Activated CD8-positive, alpha-beta memory T cell treated with anti-CD3 and anti-CD28 coated beads, Interleukin-2, amount 10 ng/mL, durations not matched to agents 7 days and 5 days (primary cell): Measurements from ENCODE around the gene SNTG2. TPM values are rescaled to one million over a fixed set of nuclear protein-coding genes. Genes with fewer than 3 reads are reported as not detected.
"Not testable (repeated sequence)": the region's sequence is repeated elsewhere in the genome, so short reads cannot be mapped to it uniquely, and the experiment has no call there.

Experiments
- ATAC-seq: fragments of 150-1000 bp; cut with Tn5 transposase; one replicate; pipeline ENCODE4 v1.10.0; 2021; ENCODE audit warnings: moderate library complexity
- CTCF ChIA-PET: fragments of 350-600 bp; sonication (Branson Sonifier 250); formaldehyde crosslinking; loops from one replicate; lab custom pipeline; 2021; ENCODE audit warnings: antibody characterized with exemption; lab: Charles Lee
- DNase-seq: peaks from one replicate; pipeline ENCODE4 v3.0.0-alpha.2; 2020
- H3K27ac Mint-ChIP-seq: one replicate; pipeline ENCODE4 v1.8.0; 2021; ENCODE audit warnings: mild to moderate bottlenecking, mixed read lengths
- H3K27me3 Mint-ChIP-seq: one replicate; pipeline ENCODE4 v1.8.0; 2021; ENCODE audit warnings: mixed read lengths
- H3K36me3 Mint-ChIP-seq: one replicate; pipeline ENCODE4 v1.8.0; 2021; ENCODE audit warnings: mild to moderate bottlenecking, mixed read lengths
- H3K4me1 Mint-ChIP-seq: one replicate; pipeline ENCODE4 v1.8.0; 2021; ENCODE audit warnings: mixed read lengths
- H3K4me3 Mint-ChIP-seq: one replicate; pipeline ENCODE4 v1.8.0; 2021; ENCODE audit warnings: mild to moderate bottlenecking, moderate library complexity, mixed read lengths
- H3K9me3 Mint-ChIP-seq: one replicate; pipeline ENCODE4 v1.8.0; 2022; ENCODE audit warnings: low read depth, mixed read lengths
- total RNA-seq, 2 experiments: library from RNA; stranded (reverse); gene quantifications; one replicate each; pipeline ENCODE4 v1.2.3, GENCODE V29; 2021

The SNTG2 gene
- total RNA-seq, 2 experiments from 2014 or later = 0.37 to 1.6 TPM

DNA sequence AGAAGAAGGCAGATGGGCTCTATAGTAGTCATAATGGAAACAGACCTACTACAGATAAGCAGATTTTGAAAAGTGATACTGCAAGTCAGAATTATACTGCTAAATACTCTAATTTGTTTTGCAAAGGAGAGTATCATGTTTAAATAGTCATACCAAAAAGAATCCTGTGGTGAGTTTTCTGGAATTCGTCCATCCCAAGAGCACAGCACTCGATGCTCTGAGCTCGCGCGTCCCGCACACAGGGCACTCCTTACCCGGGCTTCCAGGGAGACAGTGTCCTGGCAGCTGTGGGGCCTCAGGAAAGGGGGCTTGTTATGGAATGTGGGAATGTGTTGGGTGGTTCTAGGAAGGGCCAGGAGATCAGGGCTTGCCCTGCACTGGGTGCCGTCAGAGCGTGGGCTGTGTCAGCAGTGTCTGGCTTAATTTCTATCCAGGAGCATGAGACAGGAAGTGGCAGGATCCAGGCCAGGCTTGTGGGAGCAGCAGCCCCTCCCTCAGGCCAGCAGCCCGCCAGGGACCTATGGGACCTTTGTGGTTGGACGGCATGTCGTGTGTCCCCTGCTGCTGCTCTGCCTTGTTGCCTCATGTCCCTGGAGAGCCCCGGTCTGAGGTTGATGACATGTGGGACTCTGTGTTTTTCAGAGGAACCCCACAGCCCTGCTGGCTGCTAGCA, 269.4 kb downstream of the SNTG2 start:
- ATAC-seq = no peak
- Mint-ChIP-seq H3K9me3 (peaks cover 4% of the 10 kb centered on the region), H3K4me3 (no peak overlapping the region), H3K27me3 (no peaks in the 10 kb centered on the region), H3K4me1 (no peaks in the 10 kb centered on the region), H3K36me3 (no peaks in the 10 kb centered on the region), H3K27ac (no peak overlapping the region)
- no peak for DNase-seq
- CTCF ChIA-PET = no interaction called here

DNA sequence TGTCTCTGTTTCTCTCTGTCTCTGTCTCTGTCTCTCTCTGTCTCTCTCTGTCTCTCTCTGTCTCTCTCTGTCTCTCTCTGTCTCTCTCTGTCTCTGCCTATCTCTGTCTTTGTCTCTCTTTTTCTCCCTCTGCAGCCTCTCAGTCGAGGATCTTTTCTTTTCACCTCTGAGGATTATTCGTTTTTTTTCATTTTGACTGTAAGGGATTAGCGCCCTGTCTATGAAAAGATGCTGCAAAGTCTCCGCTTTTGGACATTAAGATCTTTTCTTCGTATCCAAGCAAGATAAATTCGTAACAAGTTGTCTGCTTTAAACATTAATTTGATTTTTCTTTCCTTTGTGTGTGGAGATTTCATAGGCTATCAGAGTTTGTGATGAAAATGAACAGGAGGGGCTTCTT, 271.4 kb downstream of the SNTG2 start:
- H3K9me3 Mint-ChIP-seq = peaks cover 3% of the 10 kb centered on the region
- no peak overlapping the region for H3K4me3 Mint-ChIP-seq
- no peaks in the 10 kb centered on the region for H3K36me3 Mint-ChIP-seq
- H3K27ac Mint-ChIP-seq = no peak overlapping the region
- ATAC-seq (no peak), DNase-seq (no peak)
- H3K27me3 Mint-ChIP-seq = no peaks in the 10 kb centered on the region
- H3K4me1 Mint-ChIP-seq = no peaks in the 10 kb centered on the region
- CTCF ChIA-PET = no interaction called here

DNA sequence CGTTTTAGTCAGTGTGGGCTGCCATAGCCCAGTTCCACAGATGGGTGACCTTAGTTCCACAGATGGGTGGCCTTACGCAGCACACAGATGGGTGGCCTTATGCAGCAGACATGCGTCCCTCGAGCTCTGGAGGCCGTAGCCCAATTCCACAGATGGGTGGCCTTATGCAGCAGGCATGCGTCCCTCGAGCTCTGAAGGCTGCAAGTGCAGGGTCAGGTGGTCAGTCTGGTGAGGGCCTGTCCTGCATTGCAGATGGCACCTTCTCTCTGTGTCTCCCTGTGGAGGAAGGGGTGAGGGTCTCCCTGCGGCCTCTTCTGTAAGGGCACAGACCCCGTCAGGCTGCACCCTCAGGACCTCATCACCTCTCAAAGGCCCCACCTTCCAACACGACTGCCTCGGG, 273.1 kb downstream of the SNTG2 start:
- Mint-ChIP-seq H3K4me1 (no peaks in the 10 kb centered on the region), H3K27me3 (no peaks in the 10 kb centered on the region), H3K4me3 (no peak overlapping the region), H3K27ac (no peak overlapping the region), H3K36me3 (no peaks in the 10 kb centered on the region), H3K9me3 (peaks cover 3% of the 10 kb centered on the region)
- ATAC-seq = no peak
- DNase-seq = no peak
- CTCF ChIA-PET = no interaction called here

DNA sequence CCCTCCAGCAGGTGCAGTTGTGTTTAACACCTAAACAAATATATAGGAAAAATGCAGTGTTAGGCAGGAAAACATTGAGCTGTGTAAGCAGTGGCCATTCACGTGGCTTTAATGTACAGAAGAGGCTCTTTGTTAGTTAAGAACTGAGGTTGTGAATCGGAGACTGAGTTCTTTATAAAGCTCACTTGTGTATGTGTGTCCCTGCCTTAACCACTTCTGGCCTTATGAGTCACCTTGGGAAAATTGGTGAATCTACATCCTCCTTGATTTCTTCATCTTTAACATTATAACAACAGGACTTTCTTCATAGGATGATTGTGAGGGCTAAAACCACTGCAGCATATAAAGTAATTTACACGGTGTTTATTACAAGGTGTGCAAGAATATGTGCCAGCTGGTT, 274.3 kb downstream of the SNTG2 start:
- CTCF ChIA-PET = no interaction called here
- Mint-ChIP-seq H3K9me3 (peaks cover 3% of the 10 kb centered on the region), H3K36me3 (no peaks in the 10 kb centered on the region), H3K27me3 (no peaks in the 10 kb centered on the region), H3K4me3 (no peak overlapping the region), H3K27ac (no peak overlapping the region), H3K4me1 (no peaks in the 10 kb centered on the region)
- no peak for DNase-seq
- no peak for ATAC-seq

DNA sequence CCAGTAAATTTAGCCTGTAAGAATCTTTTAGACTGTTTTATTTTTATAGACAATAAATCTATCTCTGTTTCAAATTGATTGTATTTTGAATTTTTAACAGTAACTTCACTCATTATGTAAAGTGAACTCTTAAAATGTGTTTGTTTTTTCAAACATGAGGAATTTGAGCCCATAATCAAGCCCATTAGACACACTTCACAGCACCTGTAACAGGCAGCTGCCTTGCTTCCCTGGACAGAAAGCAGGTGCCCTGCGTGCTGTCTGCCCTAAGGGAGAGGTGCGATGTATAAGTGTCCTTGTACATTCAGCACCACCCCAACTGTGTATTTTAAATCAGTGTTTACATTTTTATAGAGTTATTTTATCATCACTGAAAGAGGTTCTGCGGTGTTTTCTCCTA, 276.1 kb downstream of the SNTG2 start:
- no peak for ATAC-seq
- Mint-ChIP-seq H3K27ac (no peak overlapping the region), H3K9me3 (no peaks in the 10 kb centered on the region), H3K4me3 (no peak overlapping the region), H3K4me1 (no peaks in the 10 kb centered on the region), H3K27me3 (no peaks in the 10 kb centered on the region), H3K36me3 (no peaks in the 10 kb centered on the region)
- CTCF ChIA-PET = no interaction called here
- DNase-seq = no peak

DNA sequence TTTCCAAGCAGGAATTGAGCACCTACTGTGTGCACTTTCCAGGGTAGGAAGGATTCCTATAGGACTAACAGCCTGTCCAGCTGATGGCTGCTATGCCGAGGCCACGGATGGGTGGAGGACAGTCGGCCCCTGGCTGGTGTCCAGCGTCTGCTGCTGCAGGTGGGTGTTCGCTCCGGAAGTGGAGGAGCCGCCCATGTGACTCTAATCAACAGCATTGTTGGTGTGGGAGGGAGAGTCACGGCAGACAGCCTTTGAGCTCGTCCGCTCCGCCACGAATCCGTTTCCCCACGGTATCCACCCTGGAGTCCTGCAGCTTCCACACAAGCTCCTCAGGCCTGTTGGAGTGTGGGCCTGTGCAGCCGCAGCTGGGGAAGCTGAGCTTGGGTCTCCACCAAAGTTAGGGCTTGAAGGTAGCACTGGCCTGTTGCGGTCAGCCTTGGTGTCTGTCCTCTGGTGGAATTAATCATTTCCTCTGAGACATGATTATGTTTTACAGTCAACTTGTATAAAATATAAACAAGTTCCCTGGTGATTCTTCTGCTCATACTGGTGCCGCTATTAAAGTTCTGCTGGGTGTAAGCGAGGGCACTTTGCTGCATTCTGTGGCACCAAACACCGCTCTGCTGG, 276.7 kb downstream of the SNTG2 start:
- Mint-ChIP-seq H3K9me3 (no peaks in the 10 kb centered on the region), H3K27ac (no peak overlapping the region), H3K36me3 (no peaks in the 10 kb centered on the region), H3K4me1 (no peaks in the 10 kb centered on the region), H3K4me3 (no peak overlapping the region), H3K27me3 (no peaks in the 10 kb centered on the region)
- no peak for ATAC-seq
- DNase-seq = no peak
- CTCF ChIA-PET = no interaction called here

DNA sequence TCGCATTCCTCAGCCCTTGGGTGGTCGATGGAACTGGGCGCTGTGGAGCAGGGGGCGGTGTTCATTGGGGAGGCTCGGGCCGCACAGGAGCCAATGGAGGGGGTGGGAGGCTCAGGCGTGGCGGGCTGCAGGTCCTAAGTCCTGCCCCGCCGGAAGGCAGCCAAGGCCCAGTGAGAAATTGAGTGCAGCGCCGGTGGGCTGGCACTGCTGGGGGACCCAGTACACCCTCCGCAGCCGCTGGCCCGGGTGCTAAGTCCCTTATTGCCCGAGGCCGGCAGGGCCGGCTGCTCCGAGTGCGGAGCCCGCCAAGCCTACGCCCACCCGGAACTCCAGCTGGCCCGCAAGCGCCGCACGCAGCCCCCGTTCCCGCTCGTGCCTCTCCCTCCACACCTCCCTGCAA, 278.9 kb downstream of the SNTG2 start:
- ATAC-seq = not testable (repeated sequence)

DNA sequence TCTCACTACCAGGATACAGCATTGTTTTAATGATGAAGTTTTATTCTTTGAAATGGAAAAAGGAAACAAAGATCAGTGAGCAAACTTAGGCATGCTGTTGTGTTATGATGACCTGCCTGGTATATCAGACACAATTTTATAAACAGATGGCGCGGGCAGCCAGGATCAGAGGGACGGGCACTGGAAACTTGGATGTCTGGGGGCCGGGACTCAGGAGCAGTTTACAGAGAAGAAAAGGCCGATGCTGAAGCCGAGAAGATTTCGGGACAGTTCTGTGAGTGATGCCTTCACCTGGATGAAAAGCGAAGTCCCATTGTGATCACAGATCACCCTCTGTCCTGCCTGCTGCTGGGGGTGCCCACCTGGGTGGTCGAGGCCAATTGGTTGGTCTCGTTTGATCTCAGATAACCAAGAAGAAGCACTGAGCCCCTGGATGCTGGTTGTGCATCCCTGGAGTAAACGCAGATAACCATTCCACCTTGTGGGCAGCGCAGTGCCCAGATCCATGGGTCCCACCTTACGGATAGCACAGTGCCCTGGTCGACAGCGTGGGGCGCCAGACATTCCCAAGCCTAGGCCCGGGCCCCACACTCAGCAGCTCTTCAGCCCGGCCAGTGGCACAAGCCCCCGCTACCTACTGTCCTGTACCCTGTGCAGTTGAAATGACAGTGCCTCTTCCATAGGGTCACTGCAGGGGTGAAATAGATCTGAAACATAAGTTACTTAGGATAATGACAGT, 279.7 kb downstream of the SNTG2 start:
- no peak for DNase-seq
- CTCF ChIA-PET = no interaction called here
- no peaks in the 10 kb centered on the region for H3K36me3 Mint-ChIP-seq
- H3K27ac Mint-ChIP-seq = no peak overlapping the region
- no peaks in the 10 kb centered on the region for H3K9me3 Mint-ChIP-seq
- no peak for ATAC-seq
- no peaks in the 10 kb centered on the region for H3K27me3 Mint-ChIP-seq
- no peaks in the 10 kb centered on the region for H3K4me1 Mint-ChIP-seq
- H3K4me3 Mint-ChIP-seq = no peak overlapping the region

More for the DNA sequence above, 278.9 kb downstream of the SNTG2 start:
- H3K27me3 Mint-ChIP-seq, H3K36me3 Mint-ChIP-seq, DNase-seq, H3K4me3 Mint-ChIP-seq, H3K4me1 Mint-ChIP-seq, CTCF ChIA-PET, H3K9me3 Mint-ChIP-seq, H3K27ac Mint-ChIP-seq: not testable (repeated sequence)

DNA sequence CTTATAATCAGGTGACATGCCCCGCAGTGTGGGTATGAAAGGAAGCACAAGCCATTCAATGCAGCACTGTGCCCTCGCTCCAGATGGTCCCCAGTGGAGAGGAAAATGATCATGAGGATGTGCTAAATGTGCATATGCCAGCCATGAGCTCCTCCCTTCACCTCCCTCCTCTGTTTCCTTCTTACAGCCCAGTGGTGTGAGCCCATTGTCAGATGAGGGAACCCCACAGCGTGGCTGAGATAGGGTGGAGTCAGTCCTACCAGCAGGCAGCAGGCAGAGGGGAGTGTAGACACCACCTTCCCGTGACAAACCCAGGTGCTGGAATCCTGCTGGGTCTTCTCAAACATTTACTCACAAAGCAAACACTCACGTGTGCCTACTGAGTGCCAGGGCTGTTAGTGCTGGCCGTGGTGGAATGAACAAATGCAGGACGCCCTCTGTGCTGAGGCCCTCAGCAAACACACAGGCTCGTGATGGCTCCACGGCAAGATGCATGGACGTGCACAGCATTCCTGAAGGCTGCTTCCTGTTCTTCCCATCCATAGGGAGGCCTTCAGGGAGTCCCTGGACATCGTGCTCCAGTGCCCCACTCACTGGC, 280.9 kb downstream of the SNTG2 start:
- Mint-ChIP-seq H3K36me3 (no peaks in the 10 kb centered on the region), H3K9me3 (no peaks in the 10 kb centered on the region), H3K4me1 (no peaks in the 10 kb centered on the region), H3K27ac (no peak overlapping the region), H3K4me3 (no peak overlapping the region), H3K27me3 (no peaks in the 10 kb centered on the region)
- DNase-seq (no peak), ATAC-seq (no peak)
- CTCF ChIA-PET = no interaction called here

DNA sequence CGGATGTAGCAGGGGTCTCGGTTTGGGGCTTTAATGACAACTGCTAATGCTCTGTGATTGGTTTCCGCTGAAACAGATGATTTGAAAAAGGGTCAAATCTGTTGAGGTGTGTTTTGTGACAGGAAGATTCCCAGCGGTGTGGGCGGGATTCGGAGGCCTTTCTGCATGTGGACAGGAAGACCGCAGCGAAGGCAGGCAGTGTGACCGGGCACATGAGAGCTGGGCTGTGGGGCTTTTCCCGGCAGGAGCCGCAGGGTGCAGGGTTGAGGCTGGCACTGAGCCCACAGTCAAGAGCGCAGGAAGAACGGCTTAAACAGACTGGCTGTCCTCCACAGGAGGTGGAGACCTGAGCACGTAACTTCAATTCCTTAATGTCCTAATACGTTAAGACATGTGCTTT, 282.6 kb downstream of the SNTG2 start:
- H3K9me3 Mint-ChIP-seq = no peaks in the 10 kb centered on the region
- CTCF ChIA-PET = no interaction called here
- H3K4me3 Mint-ChIP-seq = no peak overlapping the region
- H3K27ac Mint-ChIP-seq = no peak overlapping the region
- no peaks in the 10 kb centered on the region for H3K27me3 Mint-ChIP-seq
- no peak for ATAC-seq
- H3K36me3 Mint-ChIP-seq = no peaks in the 10 kb centered on the region
- DNase-seq = no peak
- no peaks in the 10 kb centered on the region for H3K4me1 Mint-ChIP-seq

DNA sequence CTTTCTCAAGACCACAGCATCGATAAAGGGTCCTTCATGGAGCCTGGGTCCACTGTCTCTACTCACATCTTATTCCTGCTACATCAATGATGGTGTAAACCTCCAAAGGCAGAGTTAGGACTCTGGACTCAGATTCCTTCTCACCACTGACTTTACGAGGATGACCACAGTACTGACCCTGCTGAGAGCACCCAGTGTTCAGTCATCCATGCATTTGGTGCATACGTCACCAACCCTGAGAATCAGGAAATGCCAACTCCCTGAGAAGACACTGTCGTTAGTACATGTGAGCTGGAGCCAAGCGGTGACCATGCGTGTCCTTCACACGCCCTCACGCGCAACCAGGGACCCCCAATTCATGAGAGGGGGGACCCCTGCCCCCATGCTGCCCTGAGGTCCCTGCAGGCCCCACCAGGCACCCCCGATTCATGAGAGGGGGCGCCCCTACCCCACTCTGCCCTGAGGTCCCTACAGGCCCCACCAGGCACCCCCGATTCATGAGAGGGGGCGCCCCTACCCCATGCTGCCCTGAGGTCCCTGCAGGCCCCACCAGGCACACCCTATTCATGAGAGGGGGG, 284.2 kb downstream of the SNTG2 start:
- no peak for ATAC-seq
- H3K4me1 Mint-ChIP-seq = no peaks in the 10 kb centered on the region
- H3K9me3 Mint-ChIP-seq = no peaks in the 10 kb centered on the region

DNA sequence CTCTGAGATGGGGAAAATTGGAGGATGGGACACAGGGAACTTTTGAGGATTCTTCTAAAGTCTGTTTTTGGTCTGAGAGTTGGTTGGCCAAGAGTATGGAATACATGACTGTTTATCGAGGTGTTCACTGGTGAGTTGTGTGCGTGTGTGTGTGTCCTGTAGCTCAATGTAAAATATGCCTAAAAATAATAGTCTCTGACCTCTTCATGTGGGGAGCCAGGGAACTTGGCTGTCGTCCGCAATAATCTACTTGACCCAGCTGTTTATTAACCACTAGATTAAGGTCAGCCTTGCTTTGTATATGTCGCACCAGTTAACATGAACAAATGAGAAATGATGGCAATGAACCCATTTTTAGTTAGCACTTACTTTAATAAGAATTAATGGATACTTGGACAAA, 285.2 kb downstream of the SNTG2 start:
- CTCF ChIA-PET = no interaction called here
- H3K4me3 Mint-ChIP-seq = no peak overlapping the region
- no peaks in the 10 kb centered on the region for H3K4me1 Mint-ChIP-seq
- no peaks in the 10 kb centered on the region for H3K27me3 Mint-ChIP-seq
- ATAC-seq (no peak), DNase-seq (no peak)
- no peaks in the 10 kb centered on the region for H3K9me3 Mint-ChIP-seq
- H3K27ac Mint-ChIP-seq = no peak overlapping the region
- no peaks in the 10 kb centered on the region for H3K36me3 Mint-ChIP-seq

More for the DNA sequence above, 284.2 kb downstream of the SNTG2 start:
- Mint-ChIP-seq H3K27ac (no peak overlapping the region), H3K27me3 (no peaks in the 10 kb centered on the region), H3K36me3 (no peaks in the 10 kb centered on the region), H3K4me3 (no peak overlapping the region)
- no peak for DNase-seq
- CTCF ChIA-PET = no interaction called here

DNA sequence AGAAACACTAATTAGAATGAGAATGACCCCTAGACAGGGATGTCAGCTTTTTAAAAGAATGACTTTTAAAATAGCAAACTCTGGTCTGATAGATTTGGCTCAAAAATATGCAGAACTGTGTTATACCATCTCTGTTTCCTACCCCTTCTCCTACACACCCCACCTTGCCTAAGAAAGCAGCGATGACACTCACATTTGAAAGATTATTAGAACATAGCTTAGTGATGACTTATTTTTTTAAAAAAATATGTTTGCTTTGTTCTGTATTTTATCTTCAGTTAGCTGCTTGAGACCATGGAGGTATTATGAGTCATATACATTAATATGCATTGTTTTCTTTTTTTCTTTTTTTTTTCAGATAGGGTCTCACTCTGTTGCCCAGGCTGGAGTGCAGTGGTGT, 286.0 kb downstream of the SNTG2 start:
- Mint-ChIP-seq H3K27ac (no peak overlapping the region), H3K36me3 (no peaks in the 10 kb centered on the region), H3K27me3 (no peaks in the 10 kb centered on the region), H3K9me3 (no peaks in the 10 kb centered on the region), H3K4me1 (no peaks in the 10 kb centered on the region), H3K4me3 (no peak overlapping the region)
- DNase-seq = no peak
- ATAC-seq = no peak
- CTCF ChIA-PET = no interaction called here
